SU-DHL-6 (cell line): ENCODE results near the gene VEGFB.

ENCODE experiments used
- EZH2phosphoT487 ChIP-seq: fragments of 200-600 bp; sonication (generic), shearing (Covaris generic); conservative IDR thresholded peaks from 2 replicates; pipeline ENCODE4 v1.6.1; 2018; ENCODE audit warnings: mild to moderate bottlenecking, antibody characterized with exemption, low read length, moderate library complexity, mixed read lengths
- TF ChIP-seq, protein P1 (sequence below): fragments of 200-600 bp; sonication (generic); IDR thresholded peaks from one replicate; pipeline ENCODE4 v1.5.1; 2017; ENCODE audit warnings: antibody characterized with exemption, mild to moderate bottlenecking, low read length, moderate library complexity; ENCODE audit not compliant: insufficient read depth, poor library complexity, severe bottlenecking

DNA sequence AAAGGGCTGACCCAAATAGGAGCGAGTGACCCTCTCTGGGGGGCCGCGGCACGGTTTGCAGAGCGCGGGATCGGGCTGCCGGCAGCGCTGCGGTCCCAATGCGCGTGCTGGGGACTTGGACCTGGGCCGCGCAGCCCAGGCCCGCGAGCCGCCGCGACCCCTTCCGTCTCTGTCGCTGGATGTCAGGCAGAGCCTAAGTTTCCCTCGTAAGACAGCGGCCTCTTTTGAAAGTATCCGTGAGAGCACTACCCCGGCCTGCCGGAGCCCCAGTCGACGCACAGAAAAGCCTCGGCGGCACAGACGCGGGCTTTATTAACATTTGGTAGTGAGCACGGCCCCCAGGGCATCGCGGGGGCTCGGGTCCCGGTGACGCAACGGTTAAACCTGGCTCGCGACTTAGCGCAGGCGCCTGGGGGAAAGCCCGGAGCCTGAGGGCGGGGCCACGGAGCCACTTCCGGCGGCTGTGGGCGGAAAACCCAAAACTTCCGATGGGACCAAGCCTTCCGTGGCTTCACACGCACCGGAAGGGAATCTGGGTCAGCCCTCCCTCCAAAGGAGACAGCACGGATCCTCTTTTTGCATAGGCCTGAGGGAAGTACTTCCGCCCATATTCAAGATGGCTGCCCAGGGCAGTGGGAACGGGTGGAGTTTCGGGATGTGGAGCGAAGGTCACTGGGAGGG lies 35.3 kb downstream of the VEGFB start:
- TF ChIP-seq, protein P1, sequence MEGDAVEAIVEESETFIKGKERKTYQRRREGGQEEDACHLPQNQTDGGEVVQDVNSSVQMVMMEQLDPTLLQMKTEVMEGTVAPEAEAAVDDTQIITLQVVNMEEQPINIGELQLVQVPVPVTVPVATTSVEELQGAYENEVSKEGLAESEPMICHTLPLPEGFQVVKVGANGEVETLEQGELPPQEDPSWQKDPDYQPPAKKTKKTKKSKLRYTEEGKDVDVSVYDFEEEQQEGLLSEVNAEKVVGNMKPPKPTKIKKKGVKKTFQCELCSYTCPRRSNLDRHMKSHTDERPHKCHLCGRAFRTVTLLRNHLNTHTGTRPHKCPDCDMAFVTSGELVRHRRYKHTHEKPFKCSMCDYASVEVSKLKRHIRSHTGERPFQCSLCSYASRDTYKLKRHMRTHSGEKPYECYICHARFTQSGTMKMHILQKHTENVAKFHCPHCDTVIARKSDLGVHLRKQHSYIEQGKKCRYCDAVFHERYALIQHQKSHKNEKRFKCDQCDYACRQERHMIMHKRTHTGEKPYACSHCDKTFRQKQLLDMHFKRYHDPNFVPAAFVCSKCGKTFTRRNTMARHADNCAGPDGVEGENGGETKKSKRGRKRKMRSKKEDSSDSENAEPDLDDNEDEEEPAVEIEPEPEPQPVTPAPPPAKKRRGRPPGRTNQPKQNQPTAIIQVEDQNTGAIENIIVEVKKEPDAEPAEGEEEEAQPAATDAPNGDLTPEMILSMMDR, result no peak
- no peak for TF ChIP-seq EZH2phosphoT487
